Fibroblast of the conjunctiva (primary cell): ENCODE measurements around the gene AGPS.
"Not testable (repeated sequence)": the region's sequence is repeated elsewhere in the genome, so short reads cannot be mapped to it uniquely, and the experiment has no call there.

ENCODE experiments used
- DNase-seq: peaks from one replicate; pipeline ENCODE4 v3.0.0-alpha.2; 2010; ENCODE audit warnings: low read depth

AGPS gene

GRCh38 chr2:177529166-177529565, 136.6 kb downstream of the AGPS start:
- DNase-seq, result no peak

GRCh38 chr2:177530561-177530960, 138.0 kb downstream of the AGPS start:
- DNase-seq, result no peak

GRCh38 chr2:177531706-177532105, 139.1 kb downstream of the AGPS start:
- DNase-seq, result no peak

GRCh38 chr2:177532567-177532966, 140.0 kb downstream of the AGPS start:
- no peak for DNase-seq

DNA sequence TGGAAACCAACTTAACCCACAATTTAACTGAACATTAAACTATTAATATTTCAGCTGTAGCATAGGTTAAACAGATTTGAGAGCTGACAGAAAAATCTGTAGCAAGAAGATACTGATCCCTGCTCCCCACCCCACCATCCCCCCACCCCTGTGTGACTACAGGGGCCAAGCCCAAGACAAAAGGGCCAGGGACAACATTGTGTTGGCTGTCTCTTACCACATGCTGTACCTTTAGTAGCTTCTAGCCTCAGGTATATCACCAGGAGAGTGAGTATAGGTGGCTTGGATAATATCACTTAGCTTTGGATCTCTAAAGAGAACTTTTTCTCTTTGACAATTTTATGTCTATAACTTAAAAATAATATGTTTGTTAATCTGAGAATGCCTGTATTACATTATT, 140.7 kb downstream of the AGPS start:
- no peak for DNase-seq

DNA sequence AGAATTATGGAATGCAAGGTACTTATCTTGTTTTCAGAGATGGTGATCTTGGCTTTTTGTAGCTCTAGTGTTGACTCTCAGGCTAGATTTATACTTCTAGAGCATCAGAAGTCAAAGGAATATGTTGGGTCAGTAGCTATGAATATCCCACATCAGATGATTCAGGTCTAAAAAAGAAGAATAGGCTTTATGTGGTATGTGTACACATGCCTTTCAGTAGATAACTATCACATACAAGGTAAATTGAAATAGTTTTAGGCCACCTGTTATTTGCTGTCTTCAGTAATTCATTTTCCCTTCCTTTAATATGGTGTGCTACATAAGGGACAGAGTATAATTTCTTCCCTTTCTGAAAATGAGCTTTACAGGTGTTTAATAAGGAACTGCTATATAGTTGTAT, 142.4 kb downstream of the AGPS start:
- no peak for DNase-seq

DNA sequence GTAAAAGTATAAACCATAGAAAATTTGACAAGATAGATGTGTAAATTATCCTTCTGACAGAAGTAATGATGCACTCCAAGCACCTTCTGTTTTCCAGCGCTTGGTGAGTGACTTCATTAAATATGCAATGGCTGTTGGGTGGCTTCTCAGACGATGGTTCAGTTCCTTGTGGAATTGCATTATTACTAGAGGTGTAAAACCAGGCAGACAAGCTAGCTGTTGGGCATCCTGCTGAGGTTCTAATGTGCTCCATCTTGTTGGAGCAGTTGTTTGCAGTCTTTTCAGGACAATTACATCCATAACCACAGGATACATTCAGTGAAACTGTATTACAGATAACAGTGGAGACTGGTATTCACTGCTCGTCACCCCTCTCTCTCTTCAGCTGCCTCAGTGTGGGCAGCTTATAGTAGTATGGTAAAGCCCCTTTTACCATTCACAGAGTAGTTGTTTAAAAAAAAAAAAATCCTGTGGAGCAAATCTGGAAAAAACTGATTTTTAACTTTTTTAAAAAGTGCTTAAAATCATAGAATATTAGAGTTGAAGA, 143.5 kb downstream of the AGPS start:
- DNase-seq, result no peak

DNA sequence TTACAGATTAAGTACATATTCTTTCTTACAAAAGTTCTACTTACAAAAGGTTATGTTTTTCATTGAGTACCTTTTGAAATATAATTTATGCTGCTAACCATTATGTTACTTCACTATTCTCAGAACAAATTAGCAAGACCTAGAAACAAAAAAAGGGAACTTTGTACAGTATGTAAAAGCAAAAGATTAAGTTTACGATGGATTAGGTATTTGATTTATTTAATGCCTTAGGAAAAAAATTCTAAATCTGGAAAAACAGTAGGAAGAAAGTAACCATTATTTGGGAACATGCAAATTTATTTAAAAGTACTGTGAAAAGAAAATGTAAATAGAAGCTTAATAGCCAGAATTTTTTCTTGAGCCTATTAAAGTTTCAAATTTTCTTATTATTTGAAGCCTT, 144.6 kb downstream of the AGPS start:
- DNase-seq, result no peak

DNA sequence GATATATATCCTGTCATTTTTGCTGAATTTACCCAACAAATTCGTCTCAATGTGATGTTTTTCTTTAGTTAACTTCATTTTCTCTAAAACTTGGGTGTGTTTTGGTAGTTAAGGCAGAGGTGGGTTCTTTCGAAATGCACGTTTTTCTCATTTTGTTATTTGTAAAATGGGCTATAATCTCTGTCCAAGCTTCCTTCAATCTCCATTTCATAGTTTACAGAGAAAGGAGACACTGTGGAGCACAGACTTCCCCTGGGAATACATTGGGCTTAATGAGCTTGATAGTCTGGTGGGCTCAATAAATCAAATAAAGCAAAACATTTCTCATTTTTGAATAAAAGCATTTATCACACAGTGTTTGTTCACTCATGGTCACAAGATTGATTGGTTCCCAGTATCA, 145.1 kb downstream of the AGPS start:
- no peak for DNase-seq

DNA sequence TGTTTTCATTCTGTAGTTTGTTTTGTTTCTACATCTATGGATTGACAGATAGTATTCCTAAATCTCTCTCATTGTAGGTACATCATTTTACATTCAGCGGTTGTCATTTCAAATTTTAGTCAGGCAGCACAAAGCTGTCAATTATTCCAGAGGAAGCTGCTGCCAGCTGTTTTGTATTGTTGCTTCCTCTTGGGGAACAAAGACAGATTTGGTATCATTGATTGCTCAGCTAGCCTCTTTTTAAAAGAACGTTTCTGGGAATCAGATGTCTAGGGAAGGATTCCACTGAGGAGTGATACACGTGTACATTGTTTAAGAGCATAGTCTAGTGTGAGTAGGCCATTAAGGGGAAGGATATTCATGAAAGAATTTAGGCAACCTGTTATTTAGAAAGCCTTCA, 145.8 kb downstream of the AGPS start:
- no peak for DNase-seq

- DNase-seq, result no peak
Measured at GRCh38 chr2:177540283-177540682, 147.7 kb downstream of the AGPS start.

DNA sequence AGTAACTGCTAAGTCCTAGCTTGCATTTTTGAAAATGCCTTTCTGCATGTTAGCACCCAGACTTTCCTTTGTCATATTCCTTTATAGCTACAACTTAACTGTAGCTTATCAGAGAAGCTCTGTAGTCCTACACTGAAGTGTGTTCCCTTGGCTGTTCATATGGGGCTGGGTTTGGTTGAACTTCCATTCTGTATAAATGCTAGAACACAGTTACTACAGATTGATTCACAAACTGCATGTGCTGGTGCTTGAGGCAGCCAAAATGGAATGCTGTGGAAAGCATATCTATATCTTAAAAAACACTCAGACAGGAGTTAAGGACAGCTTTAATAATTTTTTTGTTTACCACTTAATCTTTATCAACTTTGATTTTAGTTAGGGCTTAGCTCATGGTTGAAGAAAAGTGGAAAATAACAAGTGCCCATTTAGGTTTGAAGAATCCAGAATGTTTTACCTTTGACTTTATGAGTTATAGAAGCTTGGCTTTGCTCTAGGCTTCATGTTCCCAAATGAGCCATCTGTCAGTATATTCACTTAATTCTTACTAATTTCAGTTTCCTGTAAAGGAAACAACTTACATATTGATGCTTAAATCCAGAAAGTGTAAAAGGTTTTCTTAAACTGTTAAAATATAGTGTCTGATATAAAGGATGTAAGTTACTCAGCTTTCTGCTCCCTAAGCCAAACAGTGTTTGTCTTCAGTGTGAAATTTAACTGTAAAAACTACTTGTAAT, 148.9 kb downstream of the AGPS start:
- no peak for DNase-seq

GRCh38 chr2:177542396-177542795, 149.8 kb downstream of the AGPS start:
- no peak for DNase-seq

- DNase-seq, result peak; percentile 45
Measured at GRCh38 chr2:177543007-177543760, 150.6 kb downstream of the AGPS start.

DNA sequence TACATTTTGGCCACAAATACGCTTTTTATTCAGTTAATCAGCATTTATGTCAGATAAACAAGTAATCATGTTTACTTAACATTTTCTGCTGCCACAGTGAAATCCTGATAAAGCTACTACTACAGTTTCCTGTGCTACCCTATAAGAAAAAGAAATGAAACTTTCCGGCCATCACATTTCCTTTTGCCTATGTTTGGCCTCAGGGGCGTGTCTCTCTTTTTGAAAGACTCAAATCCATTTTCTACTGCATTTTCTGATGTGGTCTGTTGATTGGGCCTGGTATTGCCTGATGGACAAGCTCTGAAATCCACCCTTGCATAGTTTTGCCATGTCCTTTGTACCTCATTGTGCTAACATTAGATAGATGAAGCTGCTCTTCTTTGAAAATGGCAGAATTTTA, 152.6 kb downstream of the AGPS start:
- DNase-seq, result no peak

DNA sequence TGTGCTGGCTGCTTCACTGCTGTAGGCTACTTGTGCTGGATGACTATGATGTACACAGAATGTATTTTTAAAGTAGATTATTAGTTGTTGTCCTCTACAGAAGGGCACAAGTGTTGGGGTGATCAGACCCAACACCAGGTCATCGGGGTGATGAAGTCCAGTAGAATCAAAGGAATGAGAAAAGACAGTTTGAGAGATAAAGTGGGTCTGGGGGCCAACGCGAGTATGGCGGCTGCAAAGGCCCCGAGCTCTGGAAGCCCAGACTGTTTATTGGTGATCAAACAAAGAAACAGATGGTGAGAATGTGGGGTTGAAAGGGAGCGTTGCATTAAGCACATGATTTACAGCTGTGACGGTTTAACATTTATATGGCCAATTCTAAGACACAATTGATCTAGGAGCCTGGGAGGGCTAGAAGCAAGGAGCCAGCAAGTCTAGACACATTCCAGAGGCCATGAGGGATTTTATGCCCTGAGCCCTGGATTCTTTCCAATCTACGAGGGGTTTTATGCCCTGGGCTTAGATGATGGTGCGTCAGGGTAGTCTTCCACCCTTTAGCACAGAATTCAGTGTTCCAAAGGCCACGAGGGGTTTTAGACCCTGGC, 153.5 kb downstream of the AGPS start:
- no peak for DNase-seq

GRCh38 chr2:177547122-177547521, 154.5 kb downstream of the AGPS start:
- no peak for DNase-seq

DNA sequence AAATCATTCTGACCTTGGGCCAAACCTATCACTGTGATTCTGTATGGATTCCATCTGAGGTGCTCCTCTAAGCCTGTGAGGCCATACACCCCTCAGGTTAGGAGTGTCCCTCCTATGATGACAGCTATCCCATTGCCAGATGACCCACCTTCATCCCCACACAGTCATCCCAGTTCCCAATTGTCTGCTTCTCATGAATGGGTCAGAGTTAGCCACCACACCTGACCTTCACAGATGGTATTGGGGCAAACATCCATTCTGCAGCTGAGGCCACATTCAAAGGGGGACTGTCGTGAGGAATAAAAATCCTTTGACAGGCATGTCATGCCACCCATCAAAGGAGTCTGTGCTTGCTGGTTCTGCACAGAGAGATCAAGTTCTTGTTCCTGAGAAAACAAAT, 155.2 kb downstream of the AGPS start:
- no peak for DNase-seq

GRCh38 chr2:177548636-177549035, 156.1 kb downstream of the AGPS start:
- DNase-seq, result no peak

- no peak for DNase-seq
Measured at GRCh38 chr2:177549171-177549570, 156.6 kb downstream of the AGPS start.

GRCh38 chr2:177550264-177551200, 158.0 kb downstream of the AGPS start:
- no peak for DNase-seq

- DNase-seq, result not testable (repeated sequence)
Measured at GRCh38 chr2:177551360-177551759, 158.8 kb downstream of the AGPS start.
